PC-9 (cell line): ENCODE results near the gene VAV2.

ENCODE experiments used
- CTCF ChIP-seq: fragments of 200-600 bp; sonication (generic); conservative IDR thresholded peaks from 2 replicates; pipeline ENCODE4 v1.6.1; 2017; ENCODE audit warnings: mixed run types, antibody characterized with exemption, mild to moderate bottlenecking, moderate library complexity
- EZH2 ChIP-seq: fragments of 200-600 bp; sonication (generic); IDR thresholded peaks from 2 replicates; pipeline ENCODE4 v1.8.0; 2017; ENCODE audit warnings: antibody characterized with exemption, low read depth

- TF ChIP-seq EZH2, result no peak
- TF ChIP-seq CTCF, result no peak
Measured at GRCh38 chr9:133980864-133981588, 11.1 kb downstream of the VAV2 start.
